T-helper 1 cell treated with Interleukin-12 subunit alpha and Interleukin-12 subunit beta and Interleukin-4 antibody, amounts not matched to agents 30 ng/mL and 1 ng/mL, for 36 hours (primary cell): Measurements from ENCODE around the gene PEX7. TPM values are rescaled to one million over a fixed set of nuclear protein-coding genes. Genes with fewer than 3 reads are reported as not detected.

Source experiments
- intact Hi-C: fragments of 100-400 bp; cut with micrococcal nuclease; formaldehyde crosslinking; loops from one replicate; pipeline ENCODE4 v1.15.1; 2024
- total RNA-seq: library from RNA; stranded (reverse); gene quantifications from 2 replicates; pipeline ENCODE4 v1.2.3, GENCODE V29; 2022

The PEX7 gene
- total RNA-seq = 3.4 and 4.0 TPM in 2 replicates

GRCh38 chr6:136822376-136823127 lies at the start of gene PEX7:
Gene PEX7, plus strand, starts transcription at chr6:136822592. Its CDS starts 74 bp downstream, at chr6:136822666.
- intact Hi-C loops = loop anchor here (1.0 to 5.0 kb wide), 12 partner anchors 29 to 1325 kb away; partner anchors contain the start of genes AHI1 and MTFR2

GRCh38 chr6:136772685-136773472 lies 49.5 kb upstream of the PEX7 start:
- intact Hi-C loops = no loop called here

GRCh38 chr6:136773473-136773796 lies 49.0 kb upstream of the PEX7 start:
- intact Hi-C loops = no loop called here

- intact Hi-C loops = no loop called here
Measured at GRCh38 chr6:136774228-136775041, 48.0 kb upstream of the PEX7 start.

GRCh38 chr6:136775081-136775480 lies 47.3 kb upstream of the PEX7 start:
- intact Hi-C loops = no loop called here

GRCh38 chr6:136775548-136775947 lies 46.8 kb upstream of the PEX7 start:
- intact Hi-C loops = no loop called here

- intact Hi-C loops = no loop called here
Measured at GRCh38 chr6:136777651-136778050, 44.7 kb upstream of the PEX7 start.

- intact Hi-C loops = loop anchor here (10.0 kb wide), 1 partner anchor 1215 kb away; no protein-coding TSS in a partner anchor
Measured at GRCh38 chr6:136779682-136780081, 42.7 kb upstream of the PEX7 start.

- intact Hi-C loops = loop anchor here (10.0 kb wide), 1 partner anchor 1216 kb away; no protein-coding TSS in a partner anchor
Measured at GRCh38 chr6:136780972-136781371, 41.4 kb upstream of the PEX7 start.

- intact Hi-C loops = loop anchor here (1.0 to 10.0 kb wide), 2 partner anchors 9 to 1217 kb away; no protein-coding TSS in a partner anchor
Measured at GRCh38 chr6:136782021-136782770, 40.2 kb upstream of the PEX7 start.

GRCh38 chr6:136783021-136783420 lies 39.4 kb upstream of the PEX7 start:
- intact Hi-C loops = loop anchor here (10.0 kb wide), 1 partner anchor 1218 kb away; no protein-coding TSS in a partner anchor

- intact Hi-C loops = loop anchor here (10.0 kb wide), 1 partner anchor 1219 kb away; no protein-coding TSS in a partner anchor
Measured at GRCh38 chr6:136783495-136784270, 38.7 kb upstream of the PEX7 start.

GRCh38 chr6:136784271-136784664 lies 38.1 kb upstream of the PEX7 start:
- intact Hi-C loops = loop anchor here (10.0 kb wide), 1 partner anchor 1219 kb away; no protein-coding TSS in a partner anchor

- intact Hi-C loops = loop anchor here (1.0 to 10.0 kb wide), 4 partner anchors 9 to 1220 kb away; no protein-coding TSS in a partner anchor
Measured at GRCh38 chr6:136784910-136785746, 37.3 kb upstream of the PEX7 start.

- intact Hi-C loops = loop anchor here (10.0 kb wide), 1 partner anchor 1222 kb away; no protein-coding TSS in a partner anchor
Measured at GRCh38 chr6:136786658-136787057, 35.7 kb upstream of the PEX7 start.

- intact Hi-C loops = loop anchor here (1.0 to 10.0 kb wide), 2 partner anchors 35 to 1223 kb away; partner anchors contain the start of gene PEX7
Measured at GRCh38 chr6:136787726-136788068, 34.7 kb upstream of the PEX7 start.

- intact Hi-C loops = loop anchor here (1.0 to 10.0 kb wide), 2 partner anchors 34 to 1223 kb away; partner anchors contain the start of gene PEX7
Measured at GRCh38 chr6:136788069-136788902, 34.1 kb upstream of the PEX7 start.

- intact Hi-C loops = loop anchor here (10.0 kb wide), 1 partner anchor 1225 kb away; no protein-coding TSS in a partner anchor
Measured at GRCh38 chr6:136789440-136789839, 33.0 kb upstream of the PEX7 start.
